ENCODE results near the gene ADAMTS17. TPM values are rescaled to one million over a fixed set of nuclear protein-coding genes. Genes with fewer than 3 reads are reported as not detected.
A peak's percentile ranks its signal among the peaks of the same experiment; 100 is the strongest.

ADAMTS17 gene
- polyA plus RNA-seq, 4 donors = 0.45 to 3.1 (median 1.2) TPM

- H3K4me1 ChIP-seq (ENCODE audit: control insufficient read depth in 3 of 3, insufficient read depth in 2 of 3, low read depth in 1 of 3, low read length in 2 of 3) = no peaks in the 10 kb centered on the region
- WGBS, 3 donors = 45 to 73% (median 54%) methylated on average over 2 of the region's 2 CpGs
- FAIRE-seq (no peak), DNase-seq (no peak)
- H3K36me3 ChIP-seq (ENCODE audit: control insufficient read depth in 3 of 3, insufficient read depth in 2 of 3, low read depth in 1 of 3, low read length in 3 of 3) = no peaks in the 10 kb centered on the region
- H3K27ac ChIP-seq (ENCODE audit: low read depth in 1 of 3, low read length in 2 of 3) = no peak overlapping the region
- peaks cover 0 to 3% of the 10 kb centered on the region in 2 donors for H3K9me3 ChIP-seq (ENCODE audit: control insufficient read depth in 2 of 2, insufficient read depth in 1 of 2, low read depth in 1 of 2, low read length in 1 of 2)
- peaks cover 0 to 3% (median 0%) of the 10 kb centered on the region in 3 donors for H3K27me3 ChIP-seq (ENCODE audit: control insufficient read depth in 3 of 3, insufficient read depth in 3 of 3, low read length in 3 of 3)
- H3K4me3 ChIP-seq (ENCODE audit: low read depth in 1 of 3, low read length in 3 of 3) = no peak overlapping the region
Observed at GRCh38 chr15:100355342-100355741, 13.6 kb upstream of the ADAMTS17 start.

GRCh38 chr15:100353449-100353848, 11.7 kb upstream of the ADAMTS17 start:
- H3K4me1 ChIP-seq (ENCODE audit: control insufficient read depth in 3 of 3, insufficient read depth in 2 of 3, low read depth in 1 of 3, low read length in 2 of 3) = peaks cover 0 to 3% (median 0%) of the 10 kb centered on the region in 3 donors
- peaks cover 0 to 3% (median 0%) of the 10 kb centered on the region in 3 donors for H3K27me3 ChIP-seq (ENCODE audit: control insufficient read depth in 3 of 3, insufficient read depth in 3 of 3, low read length in 3 of 3)
- H3K4me3 ChIP-seq (ENCODE audit: low read depth in 1 of 3, low read length in 3 of 3) = no peak overlapping the region
- H3K36me3 ChIP-seq (ENCODE audit: control insufficient read depth in 3 of 3, insufficient read depth in 2 of 3, low read depth in 1 of 3, low read length in 3 of 3) = no peaks in the 10 kb centered on the region
- 55 to 75% (median 66%) methylated on average over 3 of the region's 3 CpGs for WGBS, 3 donors
- DNase-seq (no peak), FAIRE-seq (no peak)
- no peak overlapping the region for H3K27ac ChIP-seq (ENCODE audit: low read depth in 1 of 3, low read length in 2 of 3)
- peaks cover 0 to 3% of the 10 kb centered on the region in 2 donors for H3K9me3 ChIP-seq (ENCODE audit: control insufficient read depth in 2 of 2, insufficient read depth in 1 of 2, low read depth in 1 of 2, low read length in 1 of 2)

- 41 to 62% (median 53%) methylated on average over 19 of the region's 19 CpGs for WGBS, 3 donors
- peak in 1 of 2 donors; percentile 69 for DNase-seq
- peaks cover 0 to 3% (median 0%) of the 10 kb centered on the region in 3 donors for H3K27me3 ChIP-seq (ENCODE audit: control insufficient read depth in 3 of 3, insufficient read depth in 3 of 3, low read length in 3 of 3)
- peaks cover 0 to 3% (median 0%) of the 10 kb centered on the region in 3 donors for H3K4me1 ChIP-seq (ENCODE audit: control insufficient read depth in 3 of 3, insufficient read depth in 2 of 3, low read depth in 1 of 3, low read length in 2 of 3)
- H3K9me3 ChIP-seq (ENCODE audit: control insufficient read depth in 2 of 2, insufficient read depth in 1 of 2, low read depth in 1 of 2, low read length in 1 of 2) = peaks cover 0 to 3% of the 10 kb centered on the region in 2 donors
- H3K4me3 ChIP-seq (ENCODE audit: low read depth in 1 of 3, low read length in 3 of 3) = peak overlapping the region in 1 of 3 donors; percentile 76
- peak overlapping the region; percentile 8 to 84 (median 52) for H3K27ac ChIP-seq (ENCODE audit: low read depth in 1 of 3, low read length in 2 of 3)
- no peak for FAIRE-seq
- H3K36me3 ChIP-seq (ENCODE audit: control insufficient read depth in 3 of 3, insufficient read depth in 2 of 3, low read depth in 1 of 3, low read length in 3 of 3) = no peaks in the 10 kb centered on the region
Observed at GRCh38 chr15:100350434-100351226, 8.9 kb upstream of the ADAMTS17 start.

DNA sequence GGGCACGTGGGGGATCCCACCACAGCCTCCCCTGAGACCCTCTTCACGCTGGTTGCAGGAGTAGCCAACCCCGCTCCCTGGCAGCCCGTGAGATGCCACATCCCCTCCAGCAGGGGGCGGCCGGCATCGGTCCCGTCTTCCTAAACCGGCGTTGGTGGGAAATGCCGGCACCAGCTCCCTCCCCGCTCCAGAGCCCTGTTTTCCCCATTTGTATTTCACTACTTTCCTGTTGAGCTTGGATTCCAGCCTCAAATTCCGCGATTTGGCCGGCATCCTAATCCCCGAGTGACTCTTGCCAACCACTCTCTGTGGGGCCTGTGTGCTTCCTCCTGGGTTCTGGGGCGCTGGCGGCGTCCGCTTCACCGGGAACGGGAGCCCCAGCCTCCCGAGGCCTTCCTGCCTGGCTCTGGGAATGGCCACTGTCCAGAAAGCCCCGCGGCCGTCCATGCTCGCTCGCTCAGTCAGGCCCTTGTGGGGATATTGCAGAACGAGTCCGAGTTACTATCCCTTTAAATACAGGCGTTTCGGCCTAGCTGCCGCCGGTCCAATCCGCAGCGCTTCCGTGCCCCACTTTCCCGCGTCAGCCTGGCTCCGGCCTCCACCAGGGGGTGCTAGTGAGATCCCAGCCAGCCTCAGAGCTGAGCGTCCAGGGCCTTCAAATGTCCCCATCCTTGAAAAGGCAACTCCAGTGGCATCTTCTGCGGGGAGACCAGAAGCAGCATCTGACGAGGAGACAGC, 8.1 kb upstream of the ADAMTS17 start:
- H3K4me3 ChIP-seq (ENCODE audit: low read depth in 1 of 3, low read length in 3 of 3) = peak overlapping the region; percentile 37 to 76 (median 62)
- peaks cover 0 to 3% (median 0%) of the 10 kb centered on the region in 3 donors for H3K4me1 ChIP-seq (ENCODE audit: control insufficient read depth in 3 of 3, insufficient read depth in 2 of 3, low read depth in 1 of 3, low read length in 2 of 3)
- H3K27ac ChIP-seq (ENCODE audit: low read depth in 1 of 3, low read length in 2 of 3) = peak overlapping the region; percentile 24 to 84 (median 82)
- H3K36me3 ChIP-seq (ENCODE audit: control insufficient read depth in 3 of 3, insufficient read depth in 2 of 3, low read depth in 1 of 3, low read length in 3 of 3) = no peaks in the 10 kb centered on the region
- H3K9me3 ChIP-seq (ENCODE audit: control insufficient read depth in 2 of 2, insufficient read depth in 1 of 2, low read depth in 1 of 2, low read length in 1 of 2) = peaks cover 0 to 3% of the 10 kb centered on the region in 2 donors
- no peak for FAIRE-seq
- DNase-seq = peak; percentile 90 to 96
- no peaks in the 10 kb centered on the region for H3K27me3 ChIP-seq (ENCODE audit: control insufficient read depth in 3 of 3, insufficient read depth in 3 of 3, low read length in 3 of 3)
- WGBS, 3 donors = 0 to 1% (median 1%) methylated on average over 40 to 43 of the region's 43 CpGs

DNA sequence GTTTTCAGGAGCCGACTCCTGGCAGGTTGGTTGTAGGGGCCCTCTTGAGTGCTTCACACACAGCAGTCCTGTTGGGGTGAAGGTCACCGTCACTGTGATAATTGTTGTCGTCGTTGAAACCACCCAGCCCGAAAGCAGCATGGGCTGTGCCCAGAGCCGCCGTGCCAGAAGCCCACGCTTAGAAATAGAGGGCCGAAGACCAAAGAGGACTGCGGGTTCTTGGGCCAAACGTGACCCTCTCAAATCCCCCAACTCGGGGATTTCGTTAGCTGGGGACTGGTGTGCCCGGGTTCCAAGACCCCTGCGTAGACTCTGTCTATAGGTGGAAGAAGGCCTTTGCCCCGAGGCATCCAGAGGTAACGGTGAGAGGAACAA, 7.5 kb upstream of the ADAMTS17 start:
- Histone ChIP-seq H3K27ac (ENCODE audit: low read depth in 1 of 3, low read length in 2 of 3) (peak overlapping the region in 2 of 3 donors; percentile 82 to 84), H3K9me3 (ENCODE audit: control insufficient read depth in 2 of 2, insufficient read depth in 1 of 2, low read depth in 1 of 2, low read length in 1 of 2) (peaks cover 0 to 3% of the 10 kb centered on the region in 2 donors), H3K36me3 (ENCODE audit: control insufficient read depth in 3 of 3, insufficient read depth in 2 of 3, low read depth in 1 of 3, low read length in 3 of 3) (no peaks in the 10 kb centered on the region), H3K27me3 (ENCODE audit: control insufficient read depth in 3 of 3, insufficient read depth in 3 of 3, low read length in 3 of 3) (no peaks in the 10 kb centered on the region), H3K4me3 (ENCODE audit: low read depth in 1 of 3, low read length in 3 of 3) (peak overlapping the region in 1 of 3 donors; percentile 76), H3K4me1 (ENCODE audit: control insufficient read depth in 3 of 3, insufficient read depth in 2 of 3, low read depth in 1 of 3, low read length in 2 of 3) (peaks cover 0 to 3% (median 0%) of the 10 kb centered on the region in 3 donors)
- no peak for FAIRE-seq
- WGBS, 3 donors = 51 to 57% (median 53%) methylated on average over 15 to 17 of the region's 17 CpGs
- DNase-seq = no peak

- no peak overlapping the region for H3K4me3 ChIP-seq (ENCODE audit: low read depth in 1 of 3, low read length in 3 of 3)
- peaks cover 0 to 3% of the 10 kb centered on the region in 2 donors for H3K9me3 ChIP-seq (ENCODE audit: control insufficient read depth in 2 of 2, insufficient read depth in 1 of 2, low read depth in 1 of 2, low read length in 1 of 2)
- H3K27ac ChIP-seq (ENCODE audit: low read depth in 1 of 3, low read length in 2 of 3) = no peak overlapping the region
- no peaks in the 10 kb centered on the region for H3K36me3 ChIP-seq (ENCODE audit: control insufficient read depth in 3 of 3, insufficient read depth in 2 of 3, low read depth in 1 of 3, low read length in 3 of 3)
- peaks cover 0 to 3% (median 0%) of the 10 kb centered on the region in 3 donors for H3K4me1 ChIP-seq (ENCODE audit: control insufficient read depth in 3 of 3, insufficient read depth in 2 of 3, low read depth in 1 of 3, low read length in 2 of 3)
- DNase-seq = no peak
- H3K27me3 ChIP-seq (ENCODE audit: control insufficient read depth in 3 of 3, insufficient read depth in 3 of 3, low read length in 3 of 3) = no peaks in the 10 kb centered on the region
- 93 to 95% (median 93%) methylated on average over 8 of the region's 8 CpGs for WGBS, 3 donors
- no peak for FAIRE-seq
Observed at GRCh38 chr15:100348578-100348977, 6.8 kb upstream of the ADAMTS17 start.

DNA sequence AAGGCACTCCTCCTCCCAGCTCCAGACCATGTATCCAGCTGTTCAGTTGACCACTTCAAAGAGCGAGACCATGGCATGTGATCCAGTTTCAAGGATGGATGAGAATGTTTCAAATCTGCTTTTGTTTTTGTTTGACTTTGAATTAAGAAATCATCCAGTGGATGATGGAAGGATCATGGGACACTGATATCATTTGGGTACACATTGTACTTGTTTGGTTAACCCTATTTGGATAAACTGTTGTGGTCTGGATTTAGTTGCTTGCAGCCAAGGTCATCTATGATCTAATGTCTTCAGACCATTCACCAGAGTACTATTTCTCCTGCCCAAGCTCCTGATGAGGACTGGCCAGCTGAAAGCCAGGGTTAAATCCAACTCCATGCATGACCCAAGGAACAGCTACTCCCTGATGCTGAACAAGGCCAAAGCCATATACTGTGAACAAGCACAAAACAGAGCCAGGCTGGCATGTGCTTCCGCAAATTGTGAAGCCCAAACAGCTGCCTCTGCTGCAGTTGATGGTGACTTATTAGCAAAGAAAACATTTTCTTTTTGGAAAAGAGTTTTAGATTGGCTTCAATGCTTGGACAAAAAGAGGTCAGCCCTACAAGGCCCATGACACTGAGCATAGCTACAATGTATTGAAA, 5.2 kb upstream of the ADAMTS17 start:
- no peak for FAIRE-seq
- no peak overlapping the region for H3K27ac ChIP-seq (ENCODE audit: low read depth in 1 of 3, low read length in 2 of 3)

GRCh38 chr15:100345438-100345837, 3.7 kb upstream of the ADAMTS17 start:
- no peak for DNase-seq
- Histone ChIP-seq H3K9me3 (ENCODE audit: control insufficient read depth in 2 of 2, insufficient read depth in 1 of 2, low read depth in 1 of 2, low read length in 1 of 2) (no peaks in the 10 kb centered on the region), H3K27ac (ENCODE audit: low read depth in 1 of 3, low read length in 2 of 3) (no peak overlapping the region), H3K4me1 (ENCODE audit: control insufficient read depth in 3 of 3, insufficient read depth in 2 of 3, low read depth in 1 of 3, low read length in 2 of 3) (peaks cover 0 to 5% (median 0%) of the 10 kb centered on the region in 3 donors), H3K27me3 (ENCODE audit: control insufficient read depth in 3 of 3, insufficient read depth in 3 of 3, low read length in 3 of 3) (peaks cover 0 to 15% (median 0%) of the 10 kb centered on the region in 3 donors), H3K4me3 (ENCODE audit: low read depth in 1 of 3, low read length in 3 of 3) (no peak overlapping the region), H3K36me3 (ENCODE audit: control insufficient read depth in 3 of 3, insufficient read depth in 2 of 3, low read depth in 1 of 3, low read length in 3 of 3) (no peaks in the 10 kb centered on the region)
- FAIRE-seq = no peak
- WGBS, 3 donors = 71 to 86% (median 75%) methylated on average over 3 of the region's 3 CpGs

More for the DNA sequence above, 5.2 kb upstream of the ADAMTS17 start:
- WGBS, 3 donors = 89 to 98% (median 91%) methylated on average over 2 of the region's 2 CpGs
- H3K9me3 ChIP-seq (ENCODE audit: control insufficient read depth in 2 of 2, insufficient read depth in 1 of 2, low read depth in 1 of 2, low read length in 1 of 2) = peaks cover 0 to 3% of the 10 kb centered on the region in 2 donors
- peaks cover 0 to 5% (median 0%) of the 10 kb centered on the region in 3 donors for H3K4me1 ChIP-seq (ENCODE audit: control insufficient read depth in 3 of 3, insufficient read depth in 2 of 3, low read depth in 1 of 3, low read length in 2 of 3)
- no peak overlapping the region for H3K4me3 ChIP-seq (ENCODE audit: low read depth in 1 of 3, low read length in 3 of 3)
- H3K36me3 ChIP-seq (ENCODE audit: control insufficient read depth in 3 of 3, insufficient read depth in 2 of 3, low read depth in 1 of 3, low read length in 3 of 3) = no peaks in the 10 kb centered on the region
- H3K27me3 ChIP-seq (ENCODE audit: control insufficient read depth in 3 of 3, insufficient read depth in 3 of 3, low read length in 3 of 3) = peaks cover 0 to 10% (median 0%) of the 10 kb centered on the region in 3 donors
- DNase-seq = no peak
